ENCODE data around the gene ZNF18.
"Not testable (repeated sequence)": the region's sequence is repeated elsewhere in the genome, so short reads cannot be mapped to it uniquely, and the experiment has no call there.

ZNF18 gene

GRCh38 chr17:12020642-12021622, 23.7 kb upstream of the ZNF18 start, which contains the start of gene MAP2K4:
Gene MAP2K4 (plus strand): TSS chr17:12020877. CDS start chr17:12020887, 10 bp downstream.
- no peaks in the 10 kb centered on the region for H3K36me3 ChIP-seq (ENCODE audit: insufficient read depth, low read length)
- H3K9ac ChIP-seq (ENCODE audit: low read depth, low read length) = peak within 1 kb of the TSS; percentile 84
- H3K4me1 ChIP-seq (ENCODE audit: insufficient read depth, low read length) = peaks cover 11% of the 10 kb centered on the region; the same call in 1 of the 2 replicates
- no peaks in the 10 kb centered on the region for H3K9me3 ChIP-seq (ENCODE audit: control insufficient read depth, insufficient read depth, low read length)

- no peaks in the 10 kb centered on the region for H3K9me3 ChIP-seq (ENCODE audit: control insufficient read depth, insufficient read depth, low read length)
- no peaks in the 10 kb centered on the region for H3K4me1 ChIP-seq (ENCODE audit: insufficient read depth, low read length)
- H3K36me3 ChIP-seq (ENCODE audit: insufficient read depth, low read length) = no peaks in the 10 kb centered on the region
- no peak overlapping the region for H3K9ac ChIP-seq (ENCODE audit: low read depth, low read length)
Measured at GRCh38 chr17:12007466-12007865, 10.2 kb upstream of the ZNF18 start.

GRCh38 chr17:11999696-12000095, 2.4 kb upstream of the ZNF18 start:
- Histone ChIP-seq H3K36me3 (ENCODE audit: insufficient read depth, low read length) (no peaks in the 10 kb centered on the region), H3K9ac (ENCODE audit: low read depth, low read length) (no peak overlapping the region), H3K9me3 (ENCODE audit: control insufficient read depth, insufficient read depth, low read length) (no peaks in the 10 kb centered on the region), H3K4me1 (ENCODE audit: insufficient read depth, low read length) (no peaks in the 10 kb centered on the region)

DNA sequence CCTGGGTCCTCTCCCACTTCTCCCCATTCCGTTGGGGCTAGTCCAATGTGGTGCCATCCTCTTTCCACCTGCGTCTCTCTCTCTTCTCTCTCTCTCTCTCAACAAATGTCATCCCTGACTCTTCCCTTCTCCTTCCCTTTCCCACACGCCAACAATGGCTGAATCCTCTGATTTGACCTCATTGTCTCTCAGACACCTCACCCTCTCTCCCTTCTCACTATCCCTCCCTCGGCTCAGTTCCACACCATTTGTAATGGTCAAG, 628 bp upstream of the ZNF18 start:
- peak overlapping the region; percentile 87 for H3K9ac ChIP-seq (ENCODE audit: low read depth, low read length)
- no peaks in the 10 kb centered on the region for H3K4me1 ChIP-seq (ENCODE audit: insufficient read depth, low read length)
- H3K9me3 ChIP-seq (ENCODE audit: control insufficient read depth, insufficient read depth, low read length) = no peaks in the 10 kb centered on the region
- H3K36me3 ChIP-seq (ENCODE audit: insufficient read depth, low read length) = no peaks in the 10 kb centered on the region

DNA sequence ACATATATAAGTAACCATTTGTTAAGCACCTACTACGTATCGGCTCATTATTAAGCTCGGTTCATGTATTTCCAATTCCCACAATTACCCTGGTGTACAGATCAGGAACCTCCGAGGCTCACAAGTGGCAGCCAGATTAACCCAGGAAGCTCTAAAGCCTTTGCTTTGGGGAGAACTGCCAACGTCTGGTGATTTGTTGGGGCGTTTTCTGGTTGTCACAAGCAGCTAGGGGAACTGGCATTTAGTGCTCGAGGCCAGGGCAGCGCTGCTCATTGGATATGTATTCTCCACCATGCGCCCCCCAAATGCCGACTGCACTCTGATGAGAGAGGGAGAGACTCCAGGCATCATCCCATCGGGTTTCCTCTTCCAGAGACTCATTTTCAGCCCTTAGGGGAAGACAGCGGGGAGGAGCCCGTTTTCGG, 541 bp downstream of the ZNF18 start:
- Histone ChIP-seq H3K9me3 (ENCODE audit: control insufficient read depth, insufficient read depth, low read length) (no peaks in the 10 kb centered on the region), H3K36me3 (ENCODE audit: insufficient read depth, low read length) (no peaks in the 10 kb centered on the region), H3K4me1 (ENCODE audit: insufficient read depth, low read length) (peaks cover 4% of the 10 kb centered on the region; the same call in 1 of the 2 replicates), H3K9ac (ENCODE audit: low read depth, low read length) (peak overlapping the region; percentile 85)

DNA sequence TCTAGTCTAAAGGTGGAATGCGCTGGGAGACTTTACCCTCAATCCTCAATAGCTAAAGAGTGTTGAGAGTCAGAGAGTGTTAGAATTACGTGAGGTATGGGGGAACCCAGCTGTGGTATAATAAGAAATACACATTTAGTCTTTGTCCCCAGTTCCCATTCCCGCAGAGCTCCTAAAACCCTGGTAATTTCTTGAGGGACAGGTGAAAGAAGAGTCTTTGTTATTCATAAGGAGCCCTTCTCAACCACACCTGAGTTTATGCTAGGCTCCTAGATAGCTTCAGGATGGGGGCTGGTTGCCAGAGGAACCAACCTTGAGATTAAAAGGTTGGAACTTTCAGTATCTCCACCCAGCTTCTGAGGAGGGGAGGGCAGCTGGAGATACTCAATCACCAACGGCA, 5.8 kb downstream of the ZNF18 start:
- H3K9ac ChIP-seq (ENCODE audit: low read depth, low read length) = no peak overlapping the region
- H3K36me3 ChIP-seq (ENCODE audit: insufficient read depth, low read length) = no peaks in the 10 kb centered on the region
- H3K4me1 ChIP-seq (ENCODE audit: insufficient read depth, low read length) = peaks cover 14% of the 10 kb centered on the region; the same call in 1 of the 2 replicates
- no peaks in the 10 kb centered on the region for H3K9me3 ChIP-seq (ENCODE audit: control insufficient read depth, insufficient read depth, low read length)

- Histone ChIP-seq H3K9me3 (ENCODE audit: control insufficient read depth, insufficient read depth, low read length) (no peaks in the 10 kb centered on the region), H3K36me3 (ENCODE audit: insufficient read depth, low read length) (no peaks in the 10 kb centered on the region), H3K9ac (ENCODE audit: low read depth, low read length) (no peak overlapping the region), H3K4me1 (ENCODE audit: insufficient read depth, low read length) (peaks cover 14% of the 10 kb centered on the region; the same call in 1 of the 2 replicates)
Measured at GRCh38 chr17:11990363-11990983, 6.8 kb downstream of the ZNF18 start.

GRCh38 chr17:11986942-11987329, 10.3 kb downstream of the ZNF18 start:
- H3K36me3 ChIP-seq (ENCODE audit: insufficient read depth, low read length) = no peaks in the 10 kb centered on the region; the same call in 1 of the 2 replicates
- H3K4me1 ChIP-seq (ENCODE audit: insufficient read depth, low read length) = peaks cover 12% of the 10 kb centered on the region; the same call in 1 of the 2 replicates
- H3K9me3 ChIP-seq (ENCODE audit: control insufficient read depth, insufficient read depth, low read length) = no peaks in the 10 kb centered on the region
- no peak overlapping the region for H3K9ac ChIP-seq (ENCODE audit: low read depth, low read length)

GRCh38 chr17:11986179-11986941, 10.9 kb downstream of the ZNF18 start:
- no peak overlapping the region for H3K9ac ChIP-seq (ENCODE audit: low read depth, low read length)
- H3K4me1 ChIP-seq (ENCODE audit: insufficient read depth, low read length) = peaks cover 8% of the 10 kb centered on the region; the same call in 1 of the 2 replicates
- H3K36me3 ChIP-seq (ENCODE audit: insufficient read depth, low read length) = no peaks in the 10 kb centered on the region; the same call in 1 of the 2 replicates

DNA sequence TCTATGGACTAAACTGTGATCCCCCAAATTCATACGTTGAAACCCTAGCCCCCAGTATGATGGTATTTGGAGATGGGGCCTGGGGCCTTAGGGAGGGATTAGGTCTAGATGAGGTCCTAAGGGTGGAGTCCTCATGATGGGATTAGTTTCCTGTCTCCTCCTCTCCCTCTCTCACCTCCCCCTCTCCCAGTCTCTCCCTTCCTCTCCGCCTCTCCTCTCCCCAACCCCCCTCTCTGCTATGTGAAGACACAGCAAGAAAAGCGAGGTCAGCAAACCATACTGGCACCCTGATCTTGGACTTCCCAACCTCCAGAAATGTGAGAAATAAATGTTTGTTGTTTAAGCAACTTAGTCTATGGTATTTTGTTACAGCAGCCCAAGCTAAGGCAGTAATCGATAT, 15.4 kb downstream of the ZNF18 start:
- peaks cover 6% of the 10 kb centered on the region; the same call in 1 of the 2 replicates for H3K4me1 ChIP-seq (ENCODE audit: insufficient read depth, low read length)
- no peak overlapping the region for H3K9ac ChIP-seq (ENCODE audit: low read depth, low read length)
- H3K9me3 ChIP-seq (ENCODE audit: control insufficient read depth, insufficient read depth, low read length) = no peaks in the 10 kb centered on the region; the same call in 1 of the 2 replicates
- H3K36me3 ChIP-seq (ENCODE audit: insufficient read depth, low read length) = peaks cover 10% of the 10 kb centered on the region

More at GRCh38 chr17:11986179-11986941, 10.9 kb downstream of the ZNF18 start:
- no peaks in the 10 kb centered on the region for H3K9me3 ChIP-seq (ENCODE audit: control insufficient read depth, insufficient read depth, low read length)

DNA sequence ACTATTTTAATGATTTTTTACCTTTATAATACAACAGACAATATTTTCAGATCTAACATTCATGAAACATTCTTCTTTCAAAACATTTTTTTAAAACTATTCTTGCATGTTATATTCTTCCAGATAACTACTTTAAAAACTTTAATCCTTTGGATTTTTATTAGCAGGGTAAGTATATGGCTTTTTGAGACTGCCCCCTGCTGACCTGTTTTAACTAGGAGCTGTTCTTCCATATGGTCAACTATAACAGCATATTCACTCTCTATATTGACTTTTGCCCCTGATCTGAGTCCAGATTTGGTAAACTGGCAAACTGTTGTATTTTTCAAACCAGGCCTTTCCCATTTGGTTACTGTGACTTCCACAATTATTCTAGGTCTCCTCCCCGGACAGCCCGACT, 16.5 kb downstream of the ZNF18 start:
- H3K9ac ChIP-seq (ENCODE audit: low read depth, low read length) = no peak overlapping the region
- peaks cover 10% of the 10 kb centered on the region for H3K36me3 ChIP-seq (ENCODE audit: insufficient read depth, low read length)
- H3K9me3 ChIP-seq (ENCODE audit: control insufficient read depth, insufficient read depth, low read length) = no peaks in the 10 kb centered on the region; the same call in 1 of the 2 replicates

DNA sequence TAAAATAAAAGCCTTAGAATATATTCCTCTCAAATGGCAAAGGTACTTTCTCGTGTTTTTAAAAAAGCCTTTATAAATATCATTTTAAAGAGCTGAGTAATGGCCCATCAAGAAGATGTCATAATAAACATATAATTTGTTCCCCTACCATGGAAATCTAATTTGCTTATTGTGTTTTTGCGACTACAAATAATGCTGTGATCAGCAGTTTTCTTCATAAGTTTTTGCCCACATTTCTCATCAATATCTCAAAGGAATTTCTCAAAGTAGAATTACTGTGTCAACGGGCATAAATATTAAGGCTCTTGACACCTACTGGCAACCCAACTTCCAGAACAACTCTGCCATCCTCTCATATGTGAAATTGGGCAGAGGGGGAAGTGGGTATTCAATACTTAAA, 17.5 kb downstream of the ZNF18 start:
- Histone ChIP-seq H3K36me3 (ENCODE audit: insufficient read depth, low read length) (peaks cover 10% of the 10 kb centered on the region), H3K9ac (ENCODE audit: low read depth, low read length) (no peak overlapping the region)

More for the DNA sequence above, 16.5 kb downstream of the ZNF18 start:
- peaks cover 5% of the 10 kb centered on the region; the same call in 1 of the 2 replicates for H3K4me1 ChIP-seq (ENCODE audit: insufficient read depth, low read length)

GRCh38 chr17:11972741-11973140, 24.5 kb downstream of the ZNF18 start:
- H3K9ac ChIP-seq (ENCODE audit: low read depth, low read length); H3K4me1 ChIP-seq (ENCODE audit: insufficient read depth, low read length); H3K9me3 ChIP-seq (ENCODE audit: control insufficient read depth, insufficient read depth, low read length); H3K36me3 ChIP-seq (ENCODE audit: insufficient read depth, low read length): not testable (repeated sequence)

More for the DNA sequence above, 17.5 kb downstream of the ZNF18 start:
- H3K4me1 ChIP-seq (ENCODE audit: insufficient read depth, low read length) = peaks cover 5% of the 10 kb centered on the region; the same call in 1 of the 2 replicates
- H3K9me3 ChIP-seq (ENCODE audit: control insufficient read depth, insufficient read depth, low read length) = no peaks in the 10 kb centered on the region; the same call in 1 of the 2 replicates

DNA sequence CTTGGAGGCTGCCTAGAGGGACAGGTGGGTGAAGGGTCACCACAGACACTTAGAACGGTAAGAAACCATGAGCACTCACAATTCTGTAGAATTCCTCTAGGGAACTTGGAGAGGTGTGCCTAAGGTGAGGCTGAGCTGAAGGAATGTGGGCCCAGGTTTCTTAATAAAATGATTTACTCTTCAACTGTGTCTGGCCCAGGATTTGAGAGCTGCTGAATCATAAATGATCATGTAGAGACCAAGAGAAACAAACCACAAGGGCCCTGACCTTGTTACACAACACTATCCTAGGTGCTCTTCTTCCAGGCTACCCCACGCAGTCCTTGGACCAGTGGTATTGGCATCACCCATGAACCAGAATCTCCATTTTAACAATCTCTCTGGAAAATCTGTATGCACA, 27.7 kb downstream of the ZNF18 start:
- no peak overlapping the region for H3K9ac ChIP-seq (ENCODE audit: low read depth, low read length)
- H3K9me3 ChIP-seq (ENCODE audit: control insufficient read depth, insufficient read depth, low read length) = peaks cover 13% of the 10 kb centered on the region
- no peaks in the 10 kb centered on the region for H3K4me1 ChIP-seq (ENCODE audit: insufficient read depth, low read length)
- peaks cover 2% of the 10 kb centered on the region; the same call in 1 of the 2 replicates for H3K36me3 ChIP-seq (ENCODE audit: insufficient read depth, low read length)
